CD14-positive monocyte (primary cell): ENCODE results near the gene TBPL1. TPM values are rescaled to one million over a fixed set of nuclear protein-coding genes. Genes with fewer than 3 reads are reported as not detected.
A peak's percentile ranks its signal among the peaks of the same experiment; 100 is the strongest.

Experiments used
- DNase-seq, 3 donors: peaks; one replicate each; pipeline ENCODE4 v3.0.0-alpha.2; 2011 to 2022
- H2AFZ ChIP-seq: 2 replicates; pipeline ENCODE4 v1.6.0; 2012; ENCODE audit warnings: mild to moderate bottlenecking, low read depth, low read length, inconsistent platforms; ENCODE audit not compliant: insufficient read depth, poor library complexity, severe bottlenecking
- H3K27ac ChIP-seq, 2 donors: 1 replicate in 1 of 2; 2 replicates in 1 of 2; pipeline ENCODE4 v1.5.1; 2012 to 2013; ENCODE audit warnings: low read length in 2 of 2, control low read depth in 1 of 2, inconsistent platforms in 1 of 2, low read depth in 1 of 2, mild to moderate bottlenecking in 1 of 2
- H3K27me3 ChIP-seq, 2 donors: one replicate each; pipeline versions ENCODE4 v1.6.0 to v1.6.1; 2011 to 2013; ENCODE audit warnings: low read length in 2 of 2; ENCODE audit not compliant: control insufficient read depth in 2 of 2, insufficient read depth in 2 of 2
- H3K36me3 ChIP-seq, 2 donors: replicated peaks in 1 of 2; 1 replicate in 1 of 2; 2 replicates in 1 of 2; pipeline versions ENCODE4 v1.5.1 to v1.6.1; 2012 to 2013; ENCODE audit warnings: low read length in 2 of 2, control low read depth in 1 of 2, inconsistent platforms in 1 of 2, mild to moderate bottlenecking in 1 of 2; ENCODE audit not compliant: insufficient read depth in 2 of 2, control insufficient read depth in 1 of 2
- H3K4me1 ChIP-seq, 2 donors: 1 replicate in 1 of 2; 2 replicates in 1 of 2; pipeline versions ENCODE4 v1.5.1 to v1.6.1; 2012 to 2013; ENCODE audit warnings: low read length in 2 of 2, control low read depth in 1 of 2, inconsistent platforms in 1 of 2, mild to moderate bottlenecking in 1 of 2, moderate library complexity in 1 of 2; ENCODE audit not compliant: insufficient read depth in 2 of 2, control insufficient read depth in 1 of 2
- H3K4me2 ChIP-seq: replicated peaks from 2 replicates; pipeline ENCODE3; 2012; ENCODE audit warnings: low read length, moderate library complexity, mild to moderate bottlenecking; ENCODE audit not compliant: poor library complexity, severe bottlenecking; ENCODE audit errors: extremely low read depth
- H3K4me3 ChIP-seq, 3 experiments: fragments of 200-600 bp in 1 of 3; sonication (generic) in 1 of 3; replicated peaks in 1 of 3; 1 replicate in 2 of 3; 2 replicates in 1 of 3; pipeline ENCODE4 v1.5.1; 2011 to 2013; ENCODE audit warnings: low read length in 3 of 3, mild to moderate bottlenecking in 3 of 3, control low read depth in 2 of 3, low read depth in 2 of 3, inconsistent platforms in 1 of 3, moderate library complexity in 1 of 3
- H3K79me2 ChIP-seq: 2 replicates; pipeline ENCODE4 v1.6.0; 2012; ENCODE audit warnings: mild to moderate bottlenecking, control low read depth, inconsistent platforms, low read length, moderate library complexity; ENCODE audit not compliant: insufficient read depth
- H3K9ac ChIP-seq: 2 replicates; pipeline ENCODE4 v1.6.0; 2017; ENCODE audit warnings: low read length, mild to moderate bottlenecking; ENCODE audit not compliant: insufficient read depth, poor library complexity, severe bottlenecking
- H3K9me3 ChIP-seq, 2 donors: replicated peaks in 1 of 2; 1 replicate in 1 of 2; 2 replicates in 1 of 2; pipeline versions ENCODE4 v1.5.1 to v1.6.1; 2012 to 2013; ENCODE audit warnings: low read length in 2 of 2, control low read depth in 1 of 2; ENCODE audit not compliant: control insufficient read depth in 1 of 2, insufficient read depth in 1 of 2
- H4K20me1 ChIP-seq: 2 replicates; pipeline ENCODE4 v1.6.0; 2012; ENCODE audit warnings: mild to moderate bottlenecking, low read length, control low read depth, moderate library complexity; ENCODE audit not compliant: insufficient read depth
- H3K27ac Mint-ChIP-seq, 7 donors: one replicate each; pipeline ENCODE4 v1.8.0; 2020; ENCODE audit warnings: mild to moderate bottlenecking in 7 of 7, mixed read lengths in 7 of 7, moderate library complexity in 6 of 7, inconsistent platforms in 2 of 7
- H3K27me3 Mint-ChIP-seq, 3 donors: one replicate each; pipeline ENCODE4 v1.8.0; 2021 to 2022; ENCODE audit warnings: low read depth in 3 of 3, mild to moderate bottlenecking in 3 of 3, mixed read lengths in 3 of 3, moderate library complexity in 3 of 3, inconsistent platforms in 1 of 3
- H3K36me3 Mint-ChIP-seq, 2 donors: one replicate each; pipeline ENCODE4 v1.8.0; 2020; ENCODE audit warnings: mixed read lengths in 2 of 2, inconsistent platforms in 1 of 2, mild to moderate bottlenecking in 1 of 2
- H3K4me1 Mint-ChIP-seq: one replicate; pipeline ENCODE4 v1.8.0; 2020; ENCODE audit warnings: mild to moderate bottlenecking, mixed read lengths
- H3K4me3 Mint-ChIP-seq, 2 donors: one replicate each; pipeline ENCODE4 v1.8.0; 2020; ENCODE audit warnings: mild to moderate bottlenecking in 2 of 2, mixed read lengths in 2 of 2, moderate library complexity in 1 of 2
- H3K9me3 Mint-ChIP-seq, 7 donors: one replicate each; pipeline ENCODE4 v1.8.0; 2020 to 2022; ENCODE audit warnings: mixed read lengths in 7 of 7, mild to moderate bottlenecking in 6 of 7, moderate library complexity in 6 of 7, inconsistent platforms in 2 of 7
- CTCF ChIP-seq: fragments of 200-600 bp; IDR thresholded peaks from one replicate; pipeline ENCODE4 v1.8.0; 2022; ENCODE audit warnings: antibody characterized with exemption, mild to moderate bottlenecking
- WGBS: methylation state at CpG from one replicate; pipeline ENCODE4 v1.1.5; 2013; ENCODE audit warnings: missing lambda C conversion rate; ENCODE audit not compliant: insufficient coverage; 5-methylcytosine and 5-hydroxymethylcytosine counted together
- intact Hi-C, 2 donors: fragments of 100-400 bp; cut with micrococcal nuclease; formaldehyde crosslinking; loops; one replicate each; pipeline versions ENCODE4 v1.15.0 to v1.15.1; 2023
- polyA plus RNA-seq, 3 donors: library from polyadenylated mRNA; depleted of rRNA in 1 of 3; unstranded in 2 of 3; stranded (reverse) in 1 of 3; fragments of 300-500 nt in 2 of 3; fragments of >200 nt in 1 of 3; fragmentation: Illumina TruSeq in 2 of 3; gene quantifications; 1 replicate in 2 of 3; 2 replicates in 1 of 3; pipeline ENCODE4 v1.2.3, GENCODE V29; 2012 to 2021

The TBPL1 gene
- polyA plus RNA-seq, 3 donors: 22.0 to 35.6 (median 35.5) TPM

GRCh38 chr6:133973109-133973971 is 20.3 kb downstream of the TBPL1 start:
- peaks cover 0 to 2% (median 0%) of the 10 kb centered on the region in 3 donors for H3K27me3 Mint-ChIP-seq
- H3K36me3 ChIP-seq: peaks cover 0 to 4% of the 10 kb centered on the region in 2 donors
- peaks cover 86% of the 10 kb centered on the region for H4K20me1 ChIP-seq
- H3K4me2 ChIP-seq: no peak overlapping the region
- no peak overlapping the region for H2AFZ ChIP-seq
- H3K9me3 ChIP-seq: no peaks in the 10 kb centered on the region
- no peak overlapping the region for H3K27ac Mint-ChIP-seq
- no peaks in the 10 kb centered on the region for H3K27me3 ChIP-seq
- H3K36me3 Mint-ChIP-seq: peaks cover 3 to 7% of the 10 kb centered on the region in 2 donors
- WGBS: 0% methylated on average over 2 of the region's 4 CpGs
- intact Hi-C loops: loop anchor here (2.0 to 10.0 kb wide), 2 partner anchors 91 to 123 kb away; no protein-coding TSS in a partner anchor
- H3K4me3 Mint-ChIP-seq: no peak overlapping the region
- H3K4me3 ChIP-seq: no peak overlapping the region
- no peaks in the 10 kb centered on the region for H3K9me3 Mint-ChIP-seq
- H3K9ac ChIP-seq: no peak overlapping the region
- H3K4me1 ChIP-seq: peaks cover 4 to 8% of the 10 kb centered on the region in 2 donors
- no peak overlapping the region for H3K27ac ChIP-seq
- TF ChIP-seq CTCF: peak; percentile 85
- H3K4me1 Mint-ChIP-seq: peaks cover 16% of the 10 kb centered on the region
- DNase-seq: peak; percentile 23 to 58 (median 45)
- peaks cover 62% of the 10 kb centered on the region for H3K79me2 ChIP-seq

GRCh38 chr6:133977983-133978895 is 25.2 kb downstream of the TBPL1 start:
- Mint-ChIP-seq H3K4me1 (peaks cover 22% of the 10 kb centered on the region), H3K27ac (no peak overlapping the region), H3K36me3 (peaks cover 21 to 28% of the 10 kb centered on the region in 2 donors), H3K4me3 (no peak overlapping the region), H3K9me3 (peaks cover 0 to 2% (median 0%) of the 10 kb centered on the region in 7 donors), H3K27me3 (peaks cover 0 to 2% (median 0%) of the 10 kb centered on the region in 3 donors)
- Histone ChIP-seq H3K4me3 (no peak overlapping the region), H2AFZ (no peak overlapping the region), H3K27ac (no peak overlapping the region), H3K36me3 (peaks cover 0 to 14% of the 10 kb centered on the region in 2 donors), H3K79me2 (peaks cover 37% of the 10 kb centered on the region), H3K4me1 (peaks cover 8 to 18% of the 10 kb centered on the region in 2 donors), H3K9ac (no peak overlapping the region), H3K27me3 (no peaks in the 10 kb centered on the region), H3K9me3 (no peaks in the 10 kb centered on the region), H3K4me2 (no peak overlapping the region), H4K20me1 (peaks cover 51% of the 10 kb centered on the region)
- DNase-seq: peak; percentile 17 to 66 (median 53)
- no peak for TF ChIP-seq CTCF
- no CpG with 5 or more reads among the region's 2 CpGs for WGBS
- intact Hi-C loops: loop anchor here (5.0 to 10.0 kb wide), 2 partner anchors 84 to 87 kb away; no protein-coding TSS in a partner anchor
